SU-DHL-6 (cell line): Measurements from ENCODE around the gene TFAP2E.
A peak's percentile ranks its signal among the peaks of the same experiment; 100 is the strongest.

Source experiments
- H2AFZ ChIP-seq: fragments of 200-600 bp; sonication (generic); 2 replicates; pipeline ENCODE4 v1.6.1; 2014; ENCODE audit warnings: low read depth, mild to moderate bottlenecking, moderate library complexity, mixed read lengths, antibody characterized with exemption, low read length; ENCODE audit not compliant: severe bottlenecking
- H3F3A ChIP-seq: fragments of 200-600 bp; shearing (Covaris generic); 2 replicates; pipeline ENCODE4 v1.6.0; 2016; ENCODE audit warnings: antibody characterized with exemption, mild to moderate bottlenecking; ENCODE audit not compliant: insufficient read depth
- H3K27ac ChIP-seq: fragments of 200-600 bp; sonication (generic); 2 replicates; pipeline ENCODE4 v1.5.1; 2016; ENCODE audit warnings: low read depth, mild to moderate bottlenecking, low read length, moderate library complexity, mixed read lengths
- H3K27me3 ChIP-seq: fragments of 200-600 bp; sonication (generic), shearing (Covaris generic); 2 replicates; pipeline ENCODE4 v1.6.0; 2014; ENCODE audit warnings: mild to moderate bottlenecking, low read length
- H3K36me3 ChIP-seq: fragments of 200-600 bp; sonication (generic); 2 replicates; pipeline ENCODE4 v1.6.1; 2014; ENCODE audit warnings: mild to moderate bottlenecking, low read length, mixed read lengths
- H3K4me2 ChIP-seq: fragments of 300-600, 200-600 bp; shearing (Covaris generic), sonication (generic); 2 replicates; pipeline ENCODE4 v1.6.0; 2014; ENCODE audit warnings: low read length, low read depth, mild to moderate bottlenecking; ENCODE audit not compliant: poor library complexity, severe bottlenecking
- H3K4me3 ChIP-seq: fragments of 200-600 bp; sonication (generic); 2 replicates; pipeline ENCODE4 v1.5.1; 2014; ENCODE audit warnings: antibody characterized with exemption, low read length, mild to moderate bottlenecking, mixed read lengths; ENCODE audit not compliant: insufficient read depth, poor library complexity, severe bottlenecking
- H3K79me2 ChIP-seq: fragments of 200-600 bp; sonication (generic); 2 replicates; pipeline ENCODE4 v1.6.1; 2014; ENCODE audit warnings: mild to moderate bottlenecking, low read length, moderate library complexity; ENCODE audit not compliant: insufficient read depth
- H3K9ac ChIP-seq: fragments of 200-600 bp; sonication (generic); 2 replicates; pipeline ENCODE4 v1.7.0; 2014; ENCODE audit warnings: mild to moderate bottlenecking, low read length
- H3K9me2 ChIP-seq: fragments of 200-600 bp; sonication (generic); replicated peaks from 2 replicates; pipeline ENCODE4 v1.6.1; 2014; ENCODE audit warnings: low read length; ENCODE audit not compliant: insufficient read depth
- H3K9me3 ChIP-seq: fragments of 200-600 bp; sonication (generic); 2 replicates; pipeline ENCODE4 v1.6.1; 2014; ENCODE audit warnings: low read length, mixed read lengths; ENCODE audit not compliant: insufficient read depth
- H4K20me1 ChIP-seq: fragments of 200-600 bp; sonication (generic); 2 replicates; pipeline ENCODE4 v1.6.1; 2014; ENCODE audit warnings: low read depth, mild to moderate bottlenecking, antibody characterized with exemption, low read length, moderate library complexity, mixed read lengths
- CTCF ChIP-seq: fragments of 200-600 bp; sonication (generic); IDR thresholded peaks from one replicate; pipeline ENCODE4 v1.5.1; 2017; ENCODE audit warnings: antibody characterized with exemption, mild to moderate bottlenecking, low read length, moderate library complexity; ENCODE audit not compliant: insufficient read depth, poor library complexity, severe bottlenecking
- EZH2phosphoT487 ChIP-seq: fragments of 200-600 bp; sonication (generic), shearing (Covaris generic); conservative IDR thresholded peaks from 2 replicates; pipeline ENCODE4 v1.6.1; 2018; ENCODE audit warnings: mild to moderate bottlenecking, antibody characterized with exemption, low read length, moderate library complexity, mixed read lengths

Gene TFAP2E

GRCh38 chr1:35546614-35547013 lies 26.5 kb upstream of the TFAP2E start:
- Histone ChIP-seq H3K79me2 (peaks cover 21% of the 10 kb centered on the region; the same call in 1 of the 2 replicates), H3K9me2 (no peaks in the 10 kb centered on the region), H3K27me3 (no peaks in the 10 kb centered on the region), H4K20me1 (no peaks in the 10 kb centered on the region), H2AFZ (no peak overlapping the region), H3F3A (no peaks in the 10 kb centered on the region), H3K36me3 (peaks cover 16% of the 10 kb centered on the region; the same call in 1 of the 2 replicates), H3K4me2 (no peak overlapping the region), H3K9me3 (no peaks in the 10 kb centered on the region), H3K4me3 (no peak overlapping the region), H3K27ac (no peak overlapping the region), H3K9ac (no peak overlapping the region)
- no peak for TF ChIP-seq CTCF
- no peak for TF ChIP-seq EZH2phosphoT487

- peaks cover 32% of the 10 kb centered on the region for H3K79me2 ChIP-seq
- H3K27me3 ChIP-seq: no peaks in the 10 kb centered on the region
- H3F3A ChIP-seq: peaks cover 12% of the 10 kb centered on the region; the same call in 1 of the 2 replicates
- no peaks in the 10 kb centered on the region for H3K9me3 ChIP-seq
- H3K27ac ChIP-seq: no peak overlapping the region
- no peaks in the 10 kb centered on the region for H3K9me2 ChIP-seq
- peaks cover 7% of the 10 kb centered on the region; the same call in 1 of the 2 replicates for H3K36me3 ChIP-seq
- H3K4me3 ChIP-seq: no peak overlapping the region
- H3K4me2 ChIP-seq: no peak overlapping the region
- no peaks in the 10 kb centered on the region for H4K20me1 ChIP-seq
- no peak overlapping the region for H3K9ac ChIP-seq
- TF ChIP-seq EZH2phosphoT487 (no peak), CTCF (no peak)
- H2AFZ ChIP-seq: no peak overlapping the region
Observed at GRCh38 chr1:35553851-35554250, 19.3 kb upstream of the TFAP2E start.

- no peaks in the 10 kb centered on the region for H3K27me3 ChIP-seq
- no peak overlapping the region for H2AFZ ChIP-seq
- peaks cover 32% of the 10 kb centered on the region for H3K79me2 ChIP-seq
- no peaks in the 10 kb centered on the region for H3K9me3 ChIP-seq
- H3K4me3 ChIP-seq: no peak overlapping the region
- peak overlapping the region; percentile 66 for H3K4me2 ChIP-seq
- no peaks in the 10 kb centered on the region for H4K20me1 ChIP-seq
- TF ChIP-seq EZH2phosphoT487 (no peak), CTCF (no peak)
- H3K9ac ChIP-seq: no peak overlapping the region
- H3K9me2 ChIP-seq: no peaks in the 10 kb centered on the region
- H3K27ac ChIP-seq: no peak overlapping the region
- peaks cover 7% of the 10 kb centered on the region; the same call in 1 of the 2 replicates for H3K36me3 ChIP-seq
- H3F3A ChIP-seq: peaks cover 12% of the 10 kb centered on the region; the same call in 1 of the 2 replicates
Observed at GRCh38 chr1:35554266-35555211, 18.6 kb upstream of the TFAP2E start.
